Spinal cord (tissue), 10 donors: ENCODE data around the gene CLPTM1. TPM values are rescaled to one million over a fixed set of nuclear protein-coding genes. Genes with fewer than 3 reads are reported as not detected.
A peak's percentile ranks its signal among the peaks of the same experiment; 100 is the strongest.

Experiments used
- DNase-seq, 6 donors: peaks; one replicate each; pipeline versions ENCODE4 v3.0.0 to v3.0.0-alpha.2; 2013 to 2015; ENCODE audit warnings: low spot score in 6 of 6, low read depth in 4 of 6
- H3K27ac ChIP-seq: one replicate; pipeline ENCODE4 v1.5.1; 2013; ENCODE audit warnings: low read depth, low read length, control low read depth
- H3K27me3 ChIP-seq: one replicate; pipeline ENCODE4 v1.6.1; 2013; ENCODE audit warnings: low read length; ENCODE audit not compliant: control insufficient read depth, insufficient read depth
- H3K36me3 ChIP-seq: one replicate; pipeline ENCODE4 v1.6.1; 2013; ENCODE audit warnings: low read length; ENCODE audit not compliant: control insufficient read depth, insufficient read depth
- H3K4me1 ChIP-seq: one replicate; pipeline ENCODE4 v1.6.1; 2013; ENCODE audit warnings: low read length; ENCODE audit not compliant: control insufficient read depth, insufficient read depth
- H3K4me3 ChIP-seq: one replicate; pipeline ENCODE4 v1.5.1; 2013; ENCODE audit warnings: low read depth, low read length, control low read depth
- H3K9me3 ChIP-seq: one replicate; pipeline ENCODE4 v1.6.1; 2013; ENCODE audit warnings: low read length; ENCODE audit not compliant: control insufficient read depth, insufficient read depth
- WGBS: methylation state at CpG from one replicate; pipeline ENCODE4 v1.1.5; 2013; ENCODE audit warnings: missing lambda C conversion rate; ENCODE audit not compliant: insufficient coverage; 5-methylcytosine and 5-hydroxymethylcytosine counted together
- polyA plus RNA-seq, 2 donors: library from polyadenylated mRNA; unstranded; fragments of 120-200 nt; gene quantifications; one replicate each; pipeline ENCODE4 v1.2.1, GENCODE V29; 2013; ENCODE audit not compliant: insufficient read length in 2 of 2
- total RNA-seq, 2 donors: library from RNA; depleted of rRNA in 1 of 2; stranded (reverse); fragments of 120-200 nt in 1 of 2; fragments of >200 nt in 1 of 2; gene quantifications; one replicate each; pipeline versions ENCODE4 v1.2.3 to v1.2.4, GENCODE V29; 2013 to 2014
- donor health status: healthy.

Gene CLPTM1
- total and polyA plus RNA-seq, 4 donors = 53.9 to 158 (median 110) TPM

DNA sequence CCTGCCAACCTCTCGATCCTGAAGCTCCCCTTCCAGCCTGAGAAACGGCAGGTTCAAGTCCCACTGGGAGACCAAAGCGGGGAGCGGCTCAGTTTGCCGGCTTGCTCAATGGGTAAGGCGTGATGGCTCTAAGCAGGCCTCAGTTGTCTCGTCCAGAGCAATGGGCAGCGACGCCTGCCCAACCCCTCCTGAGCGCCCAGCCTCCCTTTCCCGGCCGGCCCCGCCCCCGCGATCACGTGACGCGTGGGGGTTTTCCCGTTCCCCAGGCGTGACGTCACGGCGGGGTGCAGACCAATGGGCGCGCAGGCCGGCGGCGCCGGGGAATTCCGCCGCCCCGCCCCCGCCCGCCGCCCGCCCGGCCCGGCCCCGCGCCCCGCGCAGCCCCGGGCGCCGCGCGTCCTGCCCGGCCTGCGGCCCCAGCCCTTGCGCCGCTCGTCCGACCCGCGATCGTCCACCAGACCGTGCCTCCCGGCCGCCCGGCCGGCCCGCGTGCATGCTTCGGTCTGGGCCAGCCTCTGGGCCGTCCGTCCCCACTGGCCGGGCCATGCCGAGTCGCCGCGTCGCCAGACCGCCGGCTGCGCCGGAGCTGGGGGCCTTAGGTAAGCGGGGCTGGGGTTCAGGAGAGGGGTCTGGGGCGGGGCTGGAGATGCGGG lies 46.0 kb downstream of the CLPTM1 start, which contains the start of gene RELB:
RELB (plus strand) TSS at position 378 of the 653 bp plus-strand sequence; CDS start at position 494, 116 bp downstream.
- no peaks in the 10 kb centered on the region for H3K36me3 ChIP-seq
- peak within 1 kb of the TSS; percentile 53 for H3K4me3 ChIP-seq
- H3K27ac ChIP-seq = peak within 1 kb of the TSS; percentile 91
- DNase-seq = peak; percentile 60 to 96 (median 84)
- peaks cover 19% of the 10 kb centered on the region for H3K4me1 ChIP-seq
- H3K27me3 ChIP-seq = no peaks in the 10 kb centered on the region
- H3K9me3 ChIP-seq = no peaks in the 10 kb centered on the region
- WGBS = 1% methylated on average over 73 of the region's 79 CpGs

DNA sequence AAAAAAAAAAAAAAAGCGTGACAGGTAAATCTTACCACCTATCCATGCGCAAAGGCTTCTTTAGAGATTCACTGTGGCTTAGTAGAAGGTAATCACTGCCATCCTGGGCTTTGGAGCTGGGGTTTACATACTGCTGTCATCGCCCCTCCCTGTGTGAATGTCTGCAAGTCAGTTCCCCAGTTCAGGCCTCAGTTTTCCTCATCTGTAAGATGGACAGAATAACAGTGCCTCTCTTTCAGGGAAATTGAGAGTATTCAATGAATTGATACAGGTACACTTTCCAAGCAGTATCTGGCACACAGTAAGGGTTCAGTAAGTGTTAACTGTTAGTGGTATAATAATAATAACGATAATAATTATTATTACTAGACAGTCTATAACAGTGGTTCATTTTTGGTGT lies 48.3 kb downstream of the CLPTM1 start:
- peaks cover 4% of the 10 kb centered on the region for H3K27me3 ChIP-seq
- no peak for DNase-seq
- 100% methylated on average over 1 of the region's 4 CpGs for WGBS
- H3K4me3 ChIP-seq = no peak overlapping the region
- peaks cover 19% of the 10 kb centered on the region for H3K4me1 ChIP-seq
- H3K36me3 ChIP-seq = peaks cover 2% of the 10 kb centered on the region
- H3K27ac ChIP-seq = no peak overlapping the region
- no peaks in the 10 kb centered on the region for H3K9me3 ChIP-seq

DNA sequence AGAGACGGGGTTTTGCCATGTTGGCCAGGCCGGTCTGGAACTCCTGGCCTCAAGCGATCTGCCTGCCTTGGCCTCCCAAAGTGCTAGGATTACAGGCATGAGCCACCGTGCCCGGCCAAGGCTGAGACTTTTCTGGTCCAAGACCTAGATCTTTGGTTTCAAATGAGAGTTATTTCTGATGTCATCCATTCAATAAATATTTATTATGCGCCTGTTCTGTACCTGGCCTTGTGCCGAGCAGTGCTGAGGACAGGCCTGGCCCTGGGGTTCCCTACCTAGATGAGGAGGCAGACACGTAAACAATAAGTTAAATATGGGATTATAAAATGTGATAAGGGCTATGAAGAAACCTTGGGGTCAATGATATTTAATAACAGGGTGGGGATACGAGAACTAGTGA lies 50.6 kb downstream of the CLPTM1 start:
- peaks cover 3% of the 10 kb centered on the region for H3K36me3 ChIP-seq
- WGBS = 91% methylated on average over 6 of the region's 9 CpGs

DNA sequence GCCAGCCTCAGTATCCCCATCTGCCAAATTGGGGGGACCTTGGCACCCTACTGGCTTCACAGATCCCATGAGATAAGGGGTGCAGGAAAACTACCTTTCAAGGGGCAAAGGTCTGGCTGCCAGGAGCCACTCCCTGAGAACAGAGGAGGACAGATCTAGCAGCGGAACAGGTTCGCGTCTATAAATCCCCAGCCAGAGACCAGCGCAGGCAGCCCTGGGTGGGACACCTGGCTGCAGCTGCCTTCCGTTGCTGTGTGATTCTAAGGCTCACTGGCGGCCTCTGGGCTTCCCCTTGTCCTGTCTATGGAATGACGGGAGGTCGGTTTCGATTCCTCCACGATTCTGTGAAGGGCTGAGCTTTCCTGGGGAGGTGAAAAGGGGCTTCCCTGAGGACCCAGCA lies 53.4 kb downstream of the CLPTM1 start:
- Histone ChIP-seq H3K27me3 (peaks cover 4% of the 10 kb centered on the region), H3K4me1 (no peaks in the 10 kb centered on the region), H3K27ac (no peak overlapping the region), H3K36me3 (peaks cover 3% of the 10 kb centered on the region), H3K9me3 (no peaks in the 10 kb centered on the region), H3K4me3 (no peak overlapping the region)
- DNase-seq = no peak
- 54% methylated on average over 7 of the region's 10 CpGs for WGBS

More for the DNA sequence above, 50.6 kb downstream of the CLPTM1 start:
- Histone ChIP-seq H3K4me1 (peaks cover 18% of the 10 kb centered on the region), H3K9me3 (no peaks in the 10 kb centered on the region), H3K27ac (no peak overlapping the region), H3K4me3 (no peak overlapping the region), H3K27me3 (peaks cover 4% of the 10 kb centered on the region)
- no peak for DNase-seq

DNA sequence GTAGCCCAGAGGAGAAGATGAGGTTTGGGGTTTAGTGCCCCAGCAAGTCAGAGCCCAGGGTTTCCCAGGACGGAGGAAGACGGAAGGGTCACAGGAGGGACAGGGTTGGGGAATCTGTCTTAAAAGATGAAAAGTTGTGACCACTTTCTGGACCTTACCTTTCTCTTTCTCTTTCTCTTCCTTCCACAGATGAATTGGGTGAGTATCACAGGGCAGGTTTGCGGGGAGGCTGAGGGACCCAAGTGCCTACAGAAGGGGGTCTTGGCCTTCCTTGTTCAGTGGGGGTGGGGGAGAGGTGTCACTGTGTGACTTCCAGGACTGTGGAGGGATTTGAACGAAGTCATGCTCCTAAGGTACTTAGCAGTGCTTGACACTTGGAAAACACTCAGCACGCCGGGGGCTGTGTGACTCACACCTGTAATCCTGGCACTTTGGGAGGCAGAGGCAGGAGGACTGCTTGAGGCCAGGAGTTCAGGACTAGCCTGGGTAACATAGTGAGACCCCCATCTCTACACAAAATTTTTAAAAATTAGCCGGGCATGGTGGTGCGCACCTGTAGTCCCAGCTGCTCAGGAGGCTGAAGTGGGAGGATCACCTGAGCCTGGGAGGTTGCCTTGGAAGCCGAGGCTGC lies 54.6 kb downstream of the CLPTM1 start:
- peaks cover 4% of the 10 kb centered on the region for H3K27me3 ChIP-seq
- H3K4me3 ChIP-seq = no peak overlapping the region
- peaks cover 3% of the 10 kb centered on the region for H3K36me3 ChIP-seq
- no peaks in the 10 kb centered on the region for H3K9me3 ChIP-seq
- no peaks in the 10 kb centered on the region for H3K4me1 ChIP-seq
- H3K27ac ChIP-seq = no peak overlapping the region
- 96% methylated on average over 3 of the region's 9 CpGs for WGBS
- DNase-seq = no peak

DNA sequence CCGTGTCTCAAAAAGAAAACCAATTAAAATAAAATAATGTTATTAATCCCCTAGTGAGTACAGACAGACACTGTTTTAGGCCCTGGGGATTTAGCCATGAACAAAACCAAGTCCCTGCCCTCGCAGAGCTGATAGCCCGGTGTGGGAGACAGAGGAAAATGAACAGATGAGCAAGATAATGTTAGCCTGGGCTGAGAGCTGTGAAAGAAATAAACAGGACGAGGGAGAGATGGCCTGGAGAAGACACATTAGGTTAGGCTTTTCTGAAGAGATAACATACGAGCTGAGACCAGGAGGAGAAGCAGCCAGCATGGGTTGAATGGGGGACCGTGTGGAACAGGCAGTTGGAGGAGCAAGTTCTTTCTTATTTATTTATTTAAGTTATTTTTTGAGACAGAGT lies 55.1 kb downstream of the CLPTM1 start:
- Histone ChIP-seq H3K4me1 (no peaks in the 10 kb centered on the region), H3K36me3 (peaks cover 3% of the 10 kb centered on the region), H3K27me3 (peaks cover 4% of the 10 kb centered on the region), H3K9me3 (no peaks in the 10 kb centered on the region), H3K27ac (no peak overlapping the region), H3K4me3 (no peak overlapping the region)
- WGBS = 72% methylated on average over 3 of the region's 6 CpGs
- no peak for DNase-seq

DNA sequence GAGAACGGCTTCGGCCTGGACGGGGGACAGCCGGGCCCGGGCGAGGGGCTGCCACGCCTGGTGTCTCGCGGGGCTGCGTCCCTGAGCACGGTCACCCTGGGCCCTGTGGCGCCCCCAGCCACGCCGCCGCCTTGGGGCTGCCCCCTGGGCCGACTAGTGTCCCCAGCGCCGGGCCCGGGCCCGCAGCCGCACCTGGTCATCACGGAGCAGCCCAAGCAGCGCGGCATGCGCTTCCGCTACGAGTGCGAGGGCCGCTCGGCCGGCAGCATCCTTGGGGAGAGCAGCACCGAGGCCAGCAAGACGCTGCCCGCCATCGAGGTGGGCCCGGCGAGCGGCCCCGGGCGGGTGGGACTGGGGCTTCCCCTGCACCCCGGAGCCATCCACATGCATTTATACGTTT lies 56.8 kb downstream of the CLPTM1 start:
- WGBS = 93% methylated on average over 31 of the region's 42 CpGs
- Histone ChIP-seq H3K4me1 (peaks cover 4% of the 10 kb centered on the region), H3K27me3 (peaks cover 4% of the 10 kb centered on the region), H3K4me3 (no peak overlapping the region), H3K36me3 (peaks cover 3% of the 10 kb centered on the region), H3K27ac (no peak overlapping the region), H3K9me3 (no peaks in the 10 kb centered on the region)
- no peak for DNase-seq

DNA sequence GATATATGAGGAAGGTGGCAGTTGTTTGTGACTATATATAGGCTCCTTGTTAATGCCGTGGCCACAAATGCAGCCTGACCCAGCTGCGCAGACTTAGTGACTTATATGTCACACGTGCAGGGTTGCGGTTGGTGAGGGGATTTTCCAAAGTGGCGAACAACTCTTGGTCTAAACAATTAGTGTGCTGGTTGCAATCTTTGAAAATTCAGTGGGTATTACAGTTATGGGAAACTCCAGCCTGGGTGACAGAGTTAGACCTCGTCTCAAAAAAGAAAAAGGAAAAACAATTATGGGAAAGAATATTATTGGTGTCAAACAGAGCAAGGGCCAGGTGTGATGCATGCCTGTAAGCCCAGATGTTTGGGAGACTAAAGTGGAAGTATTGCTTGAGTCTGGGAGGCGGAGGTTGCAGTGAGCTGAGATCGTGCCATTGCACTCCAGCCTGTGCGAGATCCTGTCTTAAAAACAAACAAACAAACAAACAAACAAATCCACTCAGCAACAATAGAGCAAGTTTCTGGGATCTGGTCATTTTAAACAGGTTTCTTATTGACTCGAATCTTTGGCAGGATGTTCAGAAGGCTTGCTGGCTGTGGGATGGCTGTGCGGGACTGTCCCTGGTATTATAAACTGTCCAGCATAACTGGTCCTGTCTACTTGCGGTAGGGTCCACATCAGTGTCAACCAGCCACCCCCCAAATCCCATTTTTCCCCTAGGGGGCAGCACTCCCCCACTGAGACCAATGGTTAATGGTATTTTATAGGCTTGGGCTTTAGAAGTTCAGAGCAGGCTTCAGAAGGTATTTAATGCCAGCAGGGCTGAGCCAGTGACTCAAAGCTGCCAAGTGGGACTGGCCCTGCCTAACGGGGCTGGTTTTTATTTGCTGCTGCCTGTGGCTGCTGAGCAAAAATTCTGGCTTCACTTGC lies 61.5 kb downstream of the CLPTM1 start:
- H3K4me3 ChIP-seq = no peak overlapping the region
- no peaks in the 10 kb centered on the region for H3K27me3 ChIP-seq
- no peaks in the 10 kb centered on the region for H3K9me3 ChIP-seq
- peaks cover 8% of the 10 kb centered on the region for H3K4me1 ChIP-seq
- H3K27ac ChIP-seq = no peak overlapping the region
- no peaks in the 10 kb centered on the region for H3K36me3 ChIP-seq
- 74% methylated on average over 8 of the region's 13 CpGs for WGBS
- DNase-seq = peak; percentile 26 to 81 (median 48)

DNA sequence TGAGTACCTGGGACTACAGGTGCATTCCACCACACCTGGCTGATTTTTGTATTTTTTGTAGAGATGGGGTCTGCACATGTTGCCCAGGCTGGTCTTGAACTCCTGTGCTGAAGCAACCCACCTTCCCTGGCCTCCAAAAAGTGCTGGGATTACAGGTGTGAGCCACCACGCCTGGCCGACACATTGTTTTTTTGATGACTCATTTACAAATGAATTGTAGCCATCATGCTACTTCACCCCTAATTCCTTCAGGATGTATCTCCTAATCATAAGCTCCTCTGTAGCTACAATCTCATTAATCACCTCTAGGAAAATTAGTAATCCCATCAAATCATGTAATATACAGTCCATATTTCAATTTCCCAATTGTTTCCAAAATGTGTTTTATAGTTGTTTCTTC lies 64.0 kb downstream of the CLPTM1 start:
- Histone ChIP-seq H3K4me1 (peaks cover 8% of the 10 kb centered on the region), H3K9me3 (no peaks in the 10 kb centered on the region), H3K4me3 (no peak overlapping the region), H3K27ac (no peak overlapping the region), H3K27me3 (no peaks in the 10 kb centered on the region), H3K36me3 (peaks cover 5% of the 10 kb centered on the region)
- no peak for DNase-seq
- 100% methylated on average over 2 of the region's 2 CpGs for WGBS
